Upper lobe of right lung (tissue), 1 donor: ENCODE results near the gene JMJD4. TPM values are rescaled to one million over a fixed set of nuclear protein-coding genes. Genes with fewer than 3 reads are reported as not detected.
A peak's percentile ranks its signal among the peaks of the same experiment; 100 is the strongest.

Source experiments
- ATAC-seq: fragments of 200-7000 bp; cut with Tn5 transposase; one replicate; pipeline ENCODE4 v1.9.1; 2020; ENCODE audit warnings: mild to moderate bottlenecking, moderate library complexity
- DNase-seq: peaks from one replicate; pipeline ENCODE4 v3.0.0-alpha.2; 2020
- H3K27ac ChIP-seq: fragments of 200-600 bp; one replicate; pipeline ENCODE4 v1.8.0; 2022
- H3K27me3 ChIP-seq: fragments of 200-600 bp; one replicate; pipeline ENCODE4 v1.8.0; 2022; ENCODE audit warnings: mild to moderate bottlenecking
- H3K36me3 ChIP-seq: fragments of 200-600 bp; one replicate; pipeline ENCODE4 v1.8.0; 2022
- H3K4me1 ChIP-seq: fragments of 200-600 bp; one replicate; pipeline ENCODE4 v1.8.0; 2022
- H3K4me3 ChIP-seq: fragments of 200-600 bp; one replicate; pipeline ENCODE4 v1.8.0; 2022; ENCODE audit warnings: mild to moderate bottlenecking
- H3K9me3 ChIP-seq: fragments of 200-600 bp; one replicate; pipeline ENCODE4 v1.8.0; 2022
- CTCF ChIP-seq: fragments of 200-600 bp; IDR thresholded peaks from one replicate; pipeline ENCODE4 v1.8.0; 2022; ENCODE audit warnings: antibody characterized with exemption
- intact Hi-C: fragments of 100-400 bp; cut with DNase I; formaldehyde crosslinking; loops from one replicate; pipeline ENCODE4 v1.11.0; 2022
- total RNA-seq: library from RNA; stranded (reverse); fragmentation: NEBNext Ultra II Directional; extraction: Animal tissue kit (Norgen Biotek cat#: 25700); gene quantifications from one replicate; pipeline ENCODE4 v1.2.1, GENCODE V29; 2021
- donor health status: DM: no; HTN: yes; CAD: no; lungs with severe emphysema.

Gene JMJD4
- total RNA-seq, 1 donor from 2014 or later: 15.1 TPM

- intact Hi-C loops: no loop called here
- Histone ChIP-seq H3K27me3 (no peaks in the 10 kb centered on the region), H3K27ac (no peak overlapping the region), H3K4me1 (no peaks in the 10 kb centered on the region), H3K9me3 (no peaks in the 10 kb centered on the region), H3K4me3 (no peak overlapping the region), H3K36me3 (peaks cover 14% of the 10 kb centered on the region)
- DNase-seq (peak; percentile 42), ATAC-seq (no peak)
- TF ChIP-seq CTCF: no peak
Measured at GRCh38 chr1:227779021-227779441, 43.9 kb upstream of the JMJD4 start.

GRCh38 chr1:227778401-227778947, 43.4 kb upstream of the JMJD4 start:
- intact Hi-C loops: no loop called here
- DNase-seq: peak; percentile 54
- H3K27ac ChIP-seq: no peak overlapping the region
- H3K4me1 ChIP-seq: no peaks in the 10 kb centered on the region
- H3K9me3 ChIP-seq: no peaks in the 10 kb centered on the region
- H3K27me3 ChIP-seq: no peaks in the 10 kb centered on the region
- no peak for ATAC-seq
- H3K36me3 ChIP-seq: peaks cover 14% of the 10 kb centered on the region
- no peak overlapping the region for H3K4me3 ChIP-seq
- TF ChIP-seq CTCF: no peak

- peaks cover 14% of the 10 kb centered on the region for H3K36me3 ChIP-seq
Measured at GRCh38 chr1:227777646-227778045, 42.5 kb upstream of the JMJD4 start.

GRCh38 chr1:227777156-227777555, 42.1 kb upstream of the JMJD4 start:
- Histone ChIP-seq H3K4me1 (no peaks in the 10 kb centered on the region), H3K36me3 (peaks cover 14% of the 10 kb centered on the region), H3K9me3 (no peaks in the 10 kb centered on the region), H3K27me3 (no peaks in the 10 kb centered on the region), H3K27ac (no peak overlapping the region), H3K4me3 (no peak overlapping the region)
- peak; percentile 52 for DNase-seq
- intact Hi-C loops: no loop called here
- no peak for ATAC-seq
- no peak for TF ChIP-seq CTCF

More at GRCh38 chr1:227777646-227778045, 42.5 kb upstream of the JMJD4 start:
- Histone ChIP-seq H3K4me1 (no peaks in the 10 kb centered on the region), H3K9me3 (no peaks in the 10 kb centered on the region), H3K27me3 (no peaks in the 10 kb centered on the region), H3K27ac (no peak overlapping the region), H3K4me3 (no peak overlapping the region)
- intact Hi-C loops: no loop called here
- no peak for TF ChIP-seq CTCF
- DNase-seq (peak; percentile 11), ATAC-seq (no peak)

DNA sequence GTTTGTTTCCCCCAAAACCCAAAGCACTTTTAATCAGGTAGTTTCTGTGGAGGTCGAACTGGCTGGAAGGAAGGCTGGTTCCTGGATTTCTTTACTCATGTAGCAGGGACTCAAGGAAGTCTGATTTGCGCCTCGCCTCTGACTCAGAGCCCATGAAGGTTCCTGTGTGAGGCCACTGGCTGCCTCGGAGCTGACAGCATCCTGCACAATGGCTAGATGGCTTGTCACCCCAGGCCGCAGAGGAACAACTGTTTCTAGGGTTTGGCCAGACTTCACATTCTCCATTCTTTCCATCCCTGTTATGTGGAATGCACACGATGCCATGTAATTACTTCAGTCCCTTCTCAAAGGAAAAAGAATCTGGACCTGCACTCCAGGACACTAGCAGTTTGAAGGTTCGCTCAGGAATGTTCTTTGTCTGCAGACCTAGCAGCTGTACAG, 41.2 kb upstream of the JMJD4 start:
- Histone ChIP-seq H3K4me1 (no peaks in the 10 kb centered on the region), H3K36me3 (peaks cover 14% of the 10 kb centered on the region), H3K9me3 (no peaks in the 10 kb centered on the region), H3K27ac (no peak overlapping the region), H3K4me3 (no peak overlapping the region), H3K27me3 (no peaks in the 10 kb centered on the region)
- DNase-seq: peak; percentile 23
- no peak for TF ChIP-seq CTCF
- intact Hi-C loops: no loop called here
- no peak for ATAC-seq

- DNase-seq (peak; percentile 53), ATAC-seq (no peak)
- no peaks in the 10 kb centered on the region for H3K27me3 ChIP-seq
- H3K27ac ChIP-seq: no peak overlapping the region
- H3K36me3 ChIP-seq: peaks cover 10% of the 10 kb centered on the region
- no peaks in the 10 kb centered on the region for H3K4me1 ChIP-seq
- no peak for TF ChIP-seq CTCF
- no peaks in the 10 kb centered on the region for H3K9me3 ChIP-seq
- intact Hi-C loops: no loop called here
- H3K4me3 ChIP-seq: no peak overlapping the region
Measured at GRCh38 chr1:227775841-227776240, 40.7 kb upstream of the JMJD4 start.
